Endothelial cell of umbilical vein (primary cell): ENCODE results near the gene MYL2. TPM values are rescaled to one million over a fixed set of nuclear protein-coding genes. Genes with fewer than 3 reads are reported as not detected.

Source experiments
- BruUV-seq: library from RNA; stranded (reverse); fragments of 400-500 nt; replicated peaks from 2 replicates; lab custom pipeline; 2021; lab: Mats Ljungman, UMichigan
- CTCF ChIA-PET: fragments of 300-600, 350-600 bp; sonication (Branson Sonifier 250); formaldehyde crosslinking; loops from one replicate; lab custom pipeline; 2021; ENCODE audit warnings: antibody characterized with exemption, inconsistent platforms; lab: Charles Lee
- POLR2A ChIA-PET: fragments of 300-600, 350-600 bp; sonication (Branson Sonifier 250); formaldehyde crosslinking; loops from one replicate; lab custom pipeline; 2021; ENCODE audit warnings: antibody characterized with exemption, inconsistent platforms; lab: Charles Lee
- DNase-seq: peaks from one replicate; pipeline ENCODE4 v3.0.0-alpha.2; 2011; ENCODE audit warnings: low read depth, low spot score
- FAIRE-seq: peaks from 2 replicates; lab custom pipeline; 2011; peaks lifted over from hg19 to GRCh38; lab: Jason Lieb, UNC
- H2AFZ ChIP-seq: 2 replicates; pipeline ENCODE4 v1.6.0; 2012; ENCODE audit warnings: low read depth, low read length, control low read depth, inconsistent platforms
- H3K27ac ChIP-seq: 2 replicates; pipeline ENCODE4 v1.5.1; 2011; ENCODE audit warnings: low read depth, mild to moderate bottlenecking, control low read depth, low read length, moderate library complexity; ENCODE audit not compliant: insufficient read depth
- H3K27me3 ChIP-seq, 2 experiments: 2 replicates each; pipeline versions ENCODE4 v1.6.0 to v1.6.1; 2011; ENCODE audit warnings: low read length in 2 of 2, mixed read lengths in 1 of 2; ENCODE audit not compliant: control insufficient read depth in 2 of 2, insufficient read depth in 2 of 2
- H3K36me3 ChIP-seq, 2 experiments: 2 replicates in 1 of 2; 3 replicates in 1 of 2; pipeline ENCODE4 v1.5.1; 2011; ENCODE audit warnings: low read length in 2 of 2, mild to moderate bottlenecking in 1 of 2, moderate library complexity in 1 of 2; ENCODE audit not compliant: control insufficient read depth in 2 of 2, insufficient read depth in 2 of 2; ENCODE audit errors: extremely low read depth in 1 of 2
- H3K4me1 ChIP-seq: 3 replicates; pipeline ENCODE4 v1.5.1; 2011; ENCODE audit warnings: mild to moderate bottlenecking, low read length; ENCODE audit not compliant: control insufficient read depth, insufficient read depth; ENCODE audit errors: extremely low read depth
- H3K4me2 ChIP-seq: 2 replicates; pipeline ENCODE4 v1.6.1; 2011; ENCODE audit warnings: low read length, control low read depth, mixed read lengths; ENCODE audit not compliant: insufficient read depth
- H3K4me3 ChIP-seq, 3 experiments: fragments of 200-600 bp in 1 of 3; sonication (generic), shearing (Covaris generic) in 1 of 3; replicated peaks in 1 of 3; 2 replicates each; pipeline ENCODE4 v1.5.1; 2011 to 2016; ENCODE audit warnings: control low read depth in 3 of 3, low read length in 3 of 3, mild to moderate bottlenecking in 2 of 3, inconsistent platforms in 1 of 3, low read depth in 1 of 3, moderate library complexity in 1 of 3; ENCODE audit not compliant: insufficient read depth in 1 of 3
- H3K79me2 ChIP-seq: 2 replicates; pipeline ENCODE4 v1.6.0; 2012; ENCODE audit warnings: low read length, inconsistent platforms; ENCODE audit not compliant: control insufficient read depth, insufficient read depth
- H3K9ac ChIP-seq: replicated peaks from 2 replicates; pipeline ENCODE3; 2011; ENCODE audit warnings: low read length, control low read depth; ENCODE audit not compliant: insufficient read depth; ENCODE audit errors: extremely low read depth
- H3K9me1 ChIP-seq: replicated peaks from 3 replicates; pipeline ENCODE4 v1.6.0; 2011; ENCODE audit warnings: mild to moderate bottlenecking, low read length; ENCODE audit not compliant: control insufficient read depth, insufficient read depth; ENCODE audit errors: extremely low read depth
- H3K9me3 ChIP-seq: replicated peaks from 2 replicates; pipeline ENCODE4 v1.5.1; 2012; ENCODE audit warnings: low read length, inconsistent platforms; ENCODE audit not compliant: control insufficient read depth, insufficient read depth
- H4K20me1 ChIP-seq: replicated peaks from 2 replicates; pipeline ENCODE3; 2011; ENCODE audit warnings: mild to moderate bottlenecking, low read length; ENCODE audit not compliant: control insufficient read depth, insufficient read depth; ENCODE audit errors: extremely low read depth
- EZH2 ChIP-seq: IDR thresholded peaks from 2 replicates; pipeline ENCODE4 v1.6.1; 2012; ENCODE audit warnings: borderline replicate concordance, low read depth, mild to moderate bottlenecking, moderate library complexity, low read length, inconsistent platforms; ENCODE audit not compliant: severe bottlenecking
- FOS ChIP-seq: IDR thresholded peaks from 2 replicates; pipeline ENCODE4 v1.6.1; 2011; ENCODE audit warnings: mild to moderate bottlenecking, low read length, moderate library complexity, borderline replicate concordance; ENCODE audit not compliant: insufficient read depth
- GATA2 ChIP-seq: IDR thresholded peaks from 2 replicates; pipeline ENCODE4 v1.7.0; 2011; ENCODE audit warnings: low read depth, mild to moderate bottlenecking, moderate library complexity, mixed read lengths, low read length; ENCODE audit not compliant: insufficient read length, insufficient read depth
- JUN ChIP-seq: IDR thresholded peaks from 2 replicates; pipeline ENCODE4 v1.6.1; 2011; ENCODE audit warnings: borderline replicate concordance, low read depth; ENCODE audit not compliant: insufficient read length, insufficient read depth
- MYC ChIP-seq: IDR thresholded peaks from one replicate; pipeline ENCODE4 v1.6.1; 2011; ENCODE audit warnings: mild to moderate bottlenecking, low read depth, low read length
- POLR2A ChIP-seq: IDR thresholded peaks from 2 replicates; pipeline ENCODE4 v1.6.1; 2012; ENCODE audit warnings: low read depth, mild to moderate bottlenecking, control low read depth, low read length
- POLR2AphosphoS5 ChIP-seq: IDR thresholded peaks from 2 replicates; pipeline ENCODE4 v1.6.1; 2012; ENCODE audit warnings: low read depth, mild to moderate bottlenecking, control low read depth, low read length, moderate library complexity; ENCODE audit not compliant: insufficient read depth
- dilution Hi-C: fragments of 300-500 bp; cut with MboI; formaldehyde crosslinking; loops from one replicate; pipeline ENCODE4 v1.15.0; 2019; ENCODE audit warnings: low sequenced_read_pairs; ENCODE audit not compliant: extremely low pct_ligation_motif_present
- intact Hi-C: fragments of 100-400 bp; cut with micrococcal nuclease; formaldehyde crosslinking; loops from one replicate; pipeline ENCODE4 v1.10.0; 2022
- polyA plus RNA-seq, 4 experiments: library from polyadenylated mRNA; depleted of rRNA in 3 of 4; stranded (reverse) in 3 of 4; unstranded in 1 of 4; fragments of >200 nt; gene quantifications; 2 replicates each; pipeline versions ENCODE4 v1.2.1 to v1.2.3, GENCODE V29; 2011 to 2012; ENCODE audit warnings: missing spikeins in 1 of 4
- total RNA-seq: library from RNA; stranded (reverse); gene quantifications from 2 replicates; pipeline ENCODE4 v1.2.3, GENCODE V29; 2021
- TF ChIP-seq, protein P1 (sequence below), 2 donors: IDR thresholded peaks; 1 replicate in 1 of 2; 2 replicates in 1 of 2; pipeline ENCODE4 v1.5.1; 2011; ENCODE audit warnings: low read length in 2 of 2, mild to moderate bottlenecking in 2 of 2, moderate library complexity in 2 of 2, control low read depth in 1 of 2, inconsistent platforms in 1 of 2, low read depth in 1 of 2; ENCODE audit not compliant: insufficient read depth in 1 of 2; ENCODE audit errors: extremely low read depth in 1 of 2
- TF ChIP-seq, protein P2 (sequence below): IDR thresholded peaks from 2 replicates; pipeline ENCODE4 v1.6.1; 2011; ENCODE audit not compliant: insufficient read depth, insufficient read length

The MYL2 gene
- total and polyA plus RNA-seq, 2 donors (not counting 3 experiments of a cell fraction or from before 2014, with no cell fraction given): 0.93 TPM; not detected in 1

DNA sequence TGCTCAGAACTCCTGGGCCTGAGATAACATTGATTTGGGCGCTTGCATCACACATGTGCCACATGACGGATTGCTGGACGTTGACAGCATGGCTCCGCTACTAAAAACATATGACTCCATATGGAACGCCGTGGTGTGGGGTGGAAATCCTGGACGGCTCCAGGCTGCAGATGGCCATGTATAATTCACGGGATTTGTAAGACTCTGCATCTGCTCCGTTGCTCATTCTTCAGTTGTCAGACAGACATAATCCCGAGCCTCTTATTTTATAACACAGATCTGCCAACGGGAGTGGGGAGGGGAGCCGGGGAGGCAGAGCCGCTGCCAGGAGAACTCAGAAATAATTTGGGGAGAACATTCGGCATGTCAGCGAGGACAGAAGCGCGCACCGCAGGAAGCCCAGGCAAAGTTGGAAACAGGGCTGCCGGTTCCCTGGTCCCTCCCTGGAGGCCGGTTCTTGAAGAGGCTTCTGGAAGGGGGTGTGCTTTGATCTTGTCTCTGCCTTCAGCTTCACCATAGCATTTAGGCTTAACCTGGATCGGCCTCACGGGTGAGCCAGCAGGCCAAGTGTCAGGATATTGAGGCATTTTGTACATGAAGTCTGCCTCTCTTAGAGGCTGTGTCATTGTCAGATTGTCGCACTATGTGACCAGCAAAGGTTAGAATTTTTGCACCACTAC is 45.8 kb upstream of the MYL2 start:
- FAIRE-seq: no peak
- CTCF ChIA-PET: interaction anchor here (1.6 kb wide), 1 partner anchor 29 kb away, joined by 3 read pairs; no protein-coding TSS in a partner anchor

More for the DNA sequence above, 45.8 kb upstream of the MYL2 start:
- H3K4me1 ChIP-seq: no peaks in the 10 kb centered on the region
- POLR2A ChIA-PET: no interaction called here
- intact Hi-C loops (no loop called here), dilution Hi-C loops (no loop called here)
- H3K9me1 ChIP-seq: no peaks in the 10 kb centered on the region
- no peak overlapping the region for H3K9ac ChIP-seq
- BruUV-seq: no TSS peak
- H3K4me2 ChIP-seq: no peak overlapping the region
- H3K36me3 ChIP-seq: no peaks in the 10 kb centered on the region
- TF ChIP-seq, protein P1, sequence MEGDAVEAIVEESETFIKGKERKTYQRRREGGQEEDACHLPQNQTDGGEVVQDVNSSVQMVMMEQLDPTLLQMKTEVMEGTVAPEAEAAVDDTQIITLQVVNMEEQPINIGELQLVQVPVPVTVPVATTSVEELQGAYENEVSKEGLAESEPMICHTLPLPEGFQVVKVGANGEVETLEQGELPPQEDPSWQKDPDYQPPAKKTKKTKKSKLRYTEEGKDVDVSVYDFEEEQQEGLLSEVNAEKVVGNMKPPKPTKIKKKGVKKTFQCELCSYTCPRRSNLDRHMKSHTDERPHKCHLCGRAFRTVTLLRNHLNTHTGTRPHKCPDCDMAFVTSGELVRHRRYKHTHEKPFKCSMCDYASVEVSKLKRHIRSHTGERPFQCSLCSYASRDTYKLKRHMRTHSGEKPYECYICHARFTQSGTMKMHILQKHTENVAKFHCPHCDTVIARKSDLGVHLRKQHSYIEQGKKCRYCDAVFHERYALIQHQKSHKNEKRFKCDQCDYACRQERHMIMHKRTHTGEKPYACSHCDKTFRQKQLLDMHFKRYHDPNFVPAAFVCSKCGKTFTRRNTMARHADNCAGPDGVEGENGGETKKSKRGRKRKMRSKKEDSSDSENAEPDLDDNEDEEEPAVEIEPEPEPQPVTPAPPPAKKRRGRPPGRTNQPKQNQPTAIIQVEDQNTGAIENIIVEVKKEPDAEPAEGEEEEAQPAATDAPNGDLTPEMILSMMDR (IDR thresholded peaks at IDR 0.05; ENCODE audit: extremely low read depth in 1 of 2, insufficient read depth in 1 of 2, low read depth in 1 of 2, low read length in 2 of 2): no peak
- TF ChIP-seq JUN (no peak), POLR2A (no peak), EZH2 (no peak), GATA2 (no peak), FOS (no peak), POLR2AphosphoS5 (no peak), MYC (no peak)
- TF ChIP-seq, protein P2, sequence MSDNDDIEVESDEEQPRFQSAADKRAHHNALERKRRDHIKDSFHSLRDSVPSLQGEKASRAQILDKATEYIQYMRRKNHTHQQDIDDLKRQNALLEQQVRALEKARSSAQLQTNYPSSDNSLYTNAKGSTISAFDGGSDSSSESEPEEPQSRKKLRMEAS: no peak
- no peaks in the 10 kb centered on the region for H3K79me2 ChIP-seq
- no peak overlapping the region for H2AFZ ChIP-seq
- H3K9me3 ChIP-seq: no peaks in the 10 kb centered on the region
- H3K27me3 ChIP-seq: peaks cover 0 to 2% of the 10 kb centered on the region in 2 experiments
- no peak overlapping the region for H3K27ac ChIP-seq
- no peaks in the 10 kb centered on the region for H4K20me1 ChIP-seq
- no peak for DNase-seq
- no peak overlapping the region for H3K4me3 ChIP-seq
